Erythroblast (primary cell): ENCODE data around the gene TC2N.
"Not testable (repeated sequence)": the region's sequence is repeated elsewhere in the genome, so short reads cannot be mapped to it uniquely, and the experiment has no call there.

Experiments
- DNase-seq, 2 experiments: peaks; one replicate each; lab custom pipeline; 2025; lab: John Stamatoyannopoulos, UW
- GATA1 ChIP-seq: IDR thresholded peaks from 2 replicates; pipeline ENCODE4 v1.6.1; 2011; ENCODE audit warnings: low read depth, mild to moderate bottlenecking, control low read depth, low read length, moderate library complexity
- POLR2A ChIP-seq: IDR thresholded peaks from 2 replicates; pipeline ENCODE4 v1.6.1; 2011; ENCODE audit warnings: mild to moderate bottlenecking, low read length

The TC2N gene

GRCh38 chr14:91806716-91807115 lies 60.6 kb downstream of the TC2N start:
- DNase-seq = no peak
- TF ChIP-seq GATA1 (no peak), POLR2A (no peak)

- not testable (repeated sequence) for DNase-seq
These were observed 61.2 kb downstream of the TC2N start for GRCh38 chr14:91806094-91806493.

- no peak for DNase-seq
- no peak for TF ChIP-seq GATA1
- no peak for TF ChIP-seq POLR2A
These were observed 61.7 kb downstream of the TC2N start for GRCh38 chr14:91805659-91806058.

GRCh38 chr14:91801358-91801757 lies 66.0 kb downstream of the TC2N start:
- TF ChIP-seq POLR2A = no peak
- no peak for TF ChIP-seq GATA1
- DNase-seq = no peak

GRCh38 chr14:91796617-91797347 lies 70.6 kb downstream of the TC2N start:
- DNase-seq = no peak
- no peak for TF ChIP-seq POLR2A
- TF ChIP-seq GATA1 = no peak

- no peak for TF ChIP-seq POLR2A
- no peak for DNase-seq
These were observed 73.6 kb downstream of the TC2N start for GRCh38 chr14:91793704-91794103.

GRCh38 chr14:91786188-91786587 lies 81.1 kb downstream of the TC2N start:
- DNase-seq = no peak
- no peak for TF ChIP-seq GATA1
- TF ChIP-seq POLR2A = no peak

GRCh38 chr14:91780452-91780851 lies 86.9 kb downstream of the TC2N start:
- no peak for TF ChIP-seq GATA1
- TF ChIP-seq POLR2A = no peak
- DNase-seq = no peak

- DNase-seq = no peak
- TF ChIP-seq POLR2A (no peak), GATA1 (no peak)
These were observed 89.1 kb downstream of the TC2N start for GRCh38 chr14:91778217-91778616.

GRCh38 chr14:91774140-91775096 lies 92.9 kb downstream of the TC2N start:
- DNase-seq = no peak
- TF ChIP-seq POLR2A (no peak), GATA1 (no peak)

GRCh38 chr14:91770185-91770584 lies 97.2 kb downstream of the TC2N start:
- no peak for TF ChIP-seq GATA1
- no peak for TF ChIP-seq POLR2A
- no peak for DNase-seq

- no peak for TF ChIP-seq POLR2A
- TF ChIP-seq GATA1 = no peak
- no peak for DNase-seq
These were observed 111.6 kb downstream of the TC2N start for GRCh38 chr14:91755570-91756295.

- no peak for TF ChIP-seq POLR2A
- no peak for TF ChIP-seq GATA1
- DNase-seq = no peak
These were observed 112.5 kb downstream of the TC2N start for GRCh38 chr14:91754819-91755218.

GRCh38 chr14:91754185-91754584 lies 113.2 kb downstream of the TC2N start:
- no peak for DNase-seq
- TF ChIP-seq POLR2A (no peak), GATA1 (no peak)
